ENCODE results near the gene CNOT4.

DNA sequence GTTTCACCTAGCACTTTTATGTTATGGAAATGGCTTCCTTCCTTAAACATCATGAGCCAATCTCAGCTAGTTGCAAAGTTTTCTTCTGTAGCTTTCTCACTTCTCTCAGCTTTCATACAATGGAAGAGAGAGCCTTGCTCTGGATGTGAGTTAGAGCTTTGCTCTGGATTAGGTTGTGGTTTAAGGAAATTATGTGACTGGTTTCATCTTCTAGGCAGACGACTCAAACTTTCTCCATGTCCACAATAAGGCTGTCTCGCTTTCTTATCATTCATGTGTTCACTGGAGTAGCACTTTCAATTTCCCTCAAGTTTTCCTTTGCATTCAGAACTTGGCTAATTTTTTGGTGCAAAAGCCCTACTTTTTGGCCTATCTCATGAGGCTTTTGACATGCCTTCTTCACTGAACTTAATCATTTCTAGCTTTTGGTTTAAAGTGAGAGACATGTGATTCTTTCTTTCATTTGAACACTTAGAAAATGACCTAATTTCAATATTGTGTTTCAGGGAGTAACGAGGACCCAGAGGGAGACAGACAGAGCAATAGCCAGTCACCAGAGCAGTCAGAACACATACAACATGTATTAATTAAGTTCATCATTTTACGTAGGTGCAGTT is 49.8 kb downstream of the CNOT4 start:
- TF ChIP-seq, protein P1, sequence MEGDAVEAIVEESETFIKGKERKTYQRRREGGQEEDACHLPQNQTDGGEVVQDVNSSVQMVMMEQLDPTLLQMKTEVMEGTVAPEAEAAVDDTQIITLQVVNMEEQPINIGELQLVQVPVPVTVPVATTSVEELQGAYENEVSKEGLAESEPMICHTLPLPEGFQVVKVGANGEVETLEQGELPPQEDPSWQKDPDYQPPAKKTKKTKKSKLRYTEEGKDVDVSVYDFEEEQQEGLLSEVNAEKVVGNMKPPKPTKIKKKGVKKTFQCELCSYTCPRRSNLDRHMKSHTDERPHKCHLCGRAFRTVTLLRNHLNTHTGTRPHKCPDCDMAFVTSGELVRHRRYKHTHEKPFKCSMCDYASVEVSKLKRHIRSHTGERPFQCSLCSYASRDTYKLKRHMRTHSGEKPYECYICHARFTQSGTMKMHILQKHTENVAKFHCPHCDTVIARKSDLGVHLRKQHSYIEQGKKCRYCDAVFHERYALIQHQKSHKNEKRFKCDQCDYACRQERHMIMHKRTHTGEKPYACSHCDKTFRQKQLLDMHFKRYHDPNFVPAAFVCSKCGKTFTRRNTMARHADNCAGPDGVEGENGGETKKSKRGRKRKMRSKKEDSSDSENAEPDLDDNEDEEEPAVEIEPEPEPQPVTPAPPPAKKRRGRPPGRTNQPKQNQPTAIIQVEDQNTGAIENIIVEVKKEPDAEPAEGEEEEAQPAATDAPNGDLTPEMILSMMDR (IDR thresholded peaks at IDR 0.05), result no peak
- TF ChIP-seq POLR2A (IDR thresholded peaks at IDR 0.05) (no peak), POLR2AphosphoS5 (IDR thresholded peaks at IDR 0.05) (no peak)

Data from breast epithelium (tissue), 3 donors.